HCT116 (cell line): ENCODE measurements around the gene RPL27. TPM values are rescaled to one million over a fixed set of nuclear protein-coding genes. Genes with fewer than 3 reads are reported as not detected.
A peak's percentile ranks its signal among the peaks of the same experiment; 100 is the strongest.

Source experiments
- ATAC-seq: fragments of 200-7000 bp; cut with Tn5 transposase; 2 replicates; pipeline ENCODE4 v1.9.1; 2020; ENCODE audit warnings: mild to moderate bottlenecking, moderate library complexity
- BruUV-seq: library from RNA; stranded (reverse); fragments of 400-500 nt; replicated peaks from 2 replicates; lab custom pipeline; 2021; lab: Mats Ljungman, UMichigan
- CTCF ChIA-PET: fragments of 300-600 bp; sonication (Branson Sonifier 250); formaldehyde crosslinking; loops from one replicate; lab custom pipeline; 2021; ENCODE audit warnings: antibody characterized with exemption; lab: Charles Lee
- POLR2A ChIA-PET: fragments of 300-600, 350-600 bp; sonication (Branson Sonifier 250); formaldehyde crosslinking; loops from one replicate; lab custom pipeline; 2021; ENCODE audit warnings: antibody characterized with exemption; lab: Charles Lee
- RAD21 ChIA-PET, 2 experiments: fragments of 300-600 bp; sonication (Branson Sonifier 250); formaldehyde crosslinking; loops; one replicate each; lab custom pipeline; 2023; ENCODE audit warnings: low total read pairs in 2 of 2; ENCODE audit not compliant: uncharacterized antibody in 2 of 2, unreplicated experiment in 2 of 2, low non-redundant PET in 1 of 2; lab: Charles Lee
- DNase-seq: peaks from one replicate; pipeline ENCODE4 v3.0.0-alpha.2; 2010; ENCODE audit warnings: low read depth, low spot score
- H2AFZ ChIP-seq: fragments of 200-600 bp; shearing (Covaris generic), sonication (generic); 2 replicates; pipeline ENCODE4 v1.6.1; 2017; ENCODE audit warnings: low read depth, mixed run types, mixed read lengths, antibody characterized with exemption, low read length; ENCODE audit not compliant: poor library complexity, severe bottlenecking
- H3K27ac ChIP-seq: 2 replicates; pipeline ENCODE4 v1.5.1; 2012; ENCODE audit warnings: low read depth, low read length
- H3K27me3 ChIP-seq: fragments of 200-600 bp; sonication (generic); 2 replicates; pipeline ENCODE4 v1.6.1; 2016; ENCODE audit warnings: mixed run types, low read length, mixed read lengths; ENCODE audit not compliant: insufficient read depth
- H3K36me3 ChIP-seq, 2 experiments: fragments of 200-500 bp in 1 of 2; fragments of 200-600 bp in 1 of 2; sonication (Bioruptor generic) in 1 of 2; sonication (generic) in 1 of 2; 2 replicates each; pipeline versions ENCODE4 v1.5.1 to v1.6.1; 2014 to 2016; ENCODE audit warnings: low read length in 2 of 2, inconsistent platforms in 1 of 2, mixed read lengths in 1 of 2, mixed run types in 1 of 2; ENCODE audit not compliant: insufficient read depth in 2 of 2, control insufficient read depth in 1 of 2
- H3K4me1 ChIP-seq, 2 experiments: fragments of 200-600 bp in 1 of 2; sonication (generic) in 1 of 2; 2 replicates each; pipeline versions ENCODE4 v1.5.1 to v1.6.1; 2012 to 2017; ENCODE audit warnings: low read length in 2 of 2, inconsistent platforms in 1 of 2, mild to moderate bottlenecking in 1 of 2, mixed read lengths in 1 of 2, mixed run types in 1 of 2, moderate library complexity in 1 of 2; ENCODE audit not compliant: insufficient read depth in 2 of 2, control insufficient read depth in 1 of 2
- H3K4me2 ChIP-seq: fragments of 200-600 bp; sonication (generic); 2 replicates; pipeline ENCODE4 v1.6.1; 2017; ENCODE audit warnings: mixed run types, low read length, mixed read lengths
- H3K4me3 ChIP-seq, 2 experiments: fragments of 200-600 bp in 1 of 2; sonication (generic) in 1 of 2; replicated peaks in 1 of 2; 2 replicates each; pipeline ENCODE4 v1.5.1; 2011 to 2016; ENCODE audit warnings: low read length in 2 of 2, control low read depth in 1 of 2, low read depth in 1 of 2, mild to moderate bottlenecking in 1 of 2, mixed read lengths in 1 of 2, mixed run types in 1 of 2
- H3K79me2 ChIP-seq: fragments of 200-600 bp; sonication (generic); 2 replicates; pipeline ENCODE4 v1.6.1; 2017; ENCODE audit warnings: mild to moderate bottlenecking, mixed run types, low read length, moderate library complexity, mixed read lengths; ENCODE audit not compliant: insufficient read depth
- H3K9ac ChIP-seq: fragments of 200-600 bp; sonication (generic); 2 replicates; pipeline ENCODE4 v1.6.1; 2016; ENCODE audit warnings: low read length, mixed read lengths
- H3K9me2 ChIP-seq: fragments of 200-600 bp; sonication (generic), shearing (Covaris generic); 2 replicates; pipeline ENCODE4 v1.6.1; 2017; ENCODE audit warnings: mixed run types, mild to moderate bottlenecking, moderate library complexity; ENCODE audit not compliant: insufficient read depth
- H3K9me3 ChIP-seq, 2 experiments: fragments of 200-500 bp in 1 of 2; fragments of 200-600 bp in 1 of 2; sonication (Bioruptor generic) in 1 of 2; sonication (generic) in 1 of 2; 2 replicates each; pipeline ENCODE4 v1.6.1; 2014 to 2017; ENCODE audit warnings: low read length in 2 of 2, mixed read lengths in 2 of 2, inconsistent platforms in 1 of 2, low read depth in 1 of 2, mild to moderate bottlenecking in 1 of 2, mixed run types in 1 of 2, moderate library complexity in 1 of 2; ENCODE audit not compliant: control insufficient read depth in 1 of 2, insufficient read depth in 1 of 2
- H4K20me1 ChIP-seq: fragments of 200-600 bp; sonication (generic), shearing (Covaris generic); 2 replicates; pipeline ENCODE4 v1.6.1; 2017; ENCODE audit warnings: mixed run types, mild to moderate bottlenecking, moderate library complexity; ENCODE audit not compliant: insufficient read depth
- ELF1 ChIP-seq: IDR thresholded peaks from 2 replicates; pipeline ENCODE4 v1.6.1; 2012; ENCODE audit warnings: low read depth, borderline replicate concordance
- POLR2AphosphoS5 ChIP-seq: IDR thresholded peaks from 2 replicates; pipeline ENCODE4 v1.6.1; 2011; ENCODE audit warnings: mild to moderate bottlenecking, low read depth, low read length, moderate library complexity
- SIN3A ChIP-seq: IDR thresholded peaks from 2 replicates; pipeline ENCODE4 v1.6.1; 2012; ENCODE audit warnings: low read depth
- intact Hi-C: fragments of 100-400 bp; cut with micrococcal nuclease; formaldehyde crosslinking; loops from 2 replicates; pipeline ENCODE4 v1.10.0; 2022
- total RNA-seq: library from RNA; stranded (reverse); gene quantifications from one replicate; pipeline ENCODE4 v1.2.1, GENCODE V29; 2021; ENCODE audit not compliant: unreplicated experiment

The RPL27 gene
- total RNA-seq, 1 experiment from 2014 or later, result 1,295 TPM

- no peak for DNase-seq
- no peak overlapping the region for H2AFZ ChIP-seq
- no peak for ATAC-seq
- H3K4me1 ChIP-seq, result peaks cover 8 to 25% of the 10 kb centered on the region in 2 experiments; a peak in 3 of 4 replicates
- no peaks in the 10 kb centered on the region for H4K20me1 ChIP-seq
- RAD21 ChIA-PET, result no interaction called here
- POLR2A ChIA-PET, result no interaction called here
- no peak overlapping the region for H3K9ac ChIP-seq
- no peaks in the 10 kb centered on the region for H3K9me3 ChIP-seq
- no peaks in the 10 kb centered on the region; the same call in 1 of the 2 replicates for H3K79me2 ChIP-seq
- intact Hi-C loops, result no loop called here
- no peaks in the 10 kb centered on the region for H3K9me2 ChIP-seq
- TF ChIP-seq SIN3A, result no peak
- TF ChIP-seq POLR2AphosphoS5, result 0 out of 2 replicates have a peak, but pooled peaks have one; percentile 13
- TF ChIP-seq, all 23 proteins: peak for 1
- H3K27ac ChIP-seq, result no peak overlapping the region
- H3K4me2 ChIP-seq, result no peak overlapping the region
- no peak overlapping the region for H3K4me3 ChIP-seq
- H3K36me3 ChIP-seq, result peaks cover 0 to 9% of the 10 kb centered on the region in 2 experiments; a peak in 3 of 4 replicates
- CTCF ChIA-PET, result no interaction called here
- no TSS peak for BruUV-seq
- H3K27me3 ChIP-seq, result no peaks in the 10 kb centered on the region
Observed at GRCh38 chr17:43015579-43015978, 17.4 kb downstream of the RPL27 start.

- CTCF ChIA-PET, result no interaction called here
- peaks cover 0 to 9% of the 10 kb centered on the region in 2 experiments; a peak in 3 of 4 replicates for H3K36me3 ChIP-seq
- no peak overlapping the region for H3K4me2 ChIP-seq
- ATAC-seq (no peak), DNase-seq (no peak)
- RAD21 ChIA-PET, result no interaction called here
- H3K27me3 ChIP-seq, result no peaks in the 10 kb centered on the region
- peaks cover 3 to 24% of the 10 kb centered on the region in 2 experiments; a peak in 3 of 4 replicates for H3K4me1 ChIP-seq
- no peaks in the 10 kb centered on the region for H4K20me1 ChIP-seq
- H3K4me3 ChIP-seq, result no peak overlapping the region
- H2AFZ ChIP-seq, result no peak overlapping the region
- H3K27ac ChIP-seq, result no peak overlapping the region
- POLR2A ChIA-PET, result no interaction called here
- H3K9me2 ChIP-seq, result no peaks in the 10 kb centered on the region
- no peaks in the 10 kb centered on the region for H3K9me3 ChIP-seq
- TF ChIP-seq ELF1 (no peak), POLR2AphosphoS5 (0 out of 2 replicates have a peak, but pooled peaks have one; percentile 5)
- no TSS peak for BruUV-seq
- intact Hi-C loops, result no loop called here
- H3K9ac ChIP-seq, result no peak overlapping the region
- H3K79me2 ChIP-seq, result peaks cover 4% of the 10 kb centered on the region; the same call in 1 of the 2 replicates
Observed at GRCh38 chr17:43016216-43016615, 18.0 kb downstream of the RPL27 start.
